SHP77 treated with DMSO at 0.1 percent for 48 hours (cell line): ENCODE results near the gene TMEM223.
"Not testable (repeated sequence)": the region's sequence is repeated elsewhere in the genome, so short reads cannot be mapped to it uniquely, and the experiment has no call there.

Experiments
- DNase-seq: peaks from one replicate; lab custom pipeline; 2025; lab: John Stamatoyannopoulos, UW

Gene TMEM223, protein sequence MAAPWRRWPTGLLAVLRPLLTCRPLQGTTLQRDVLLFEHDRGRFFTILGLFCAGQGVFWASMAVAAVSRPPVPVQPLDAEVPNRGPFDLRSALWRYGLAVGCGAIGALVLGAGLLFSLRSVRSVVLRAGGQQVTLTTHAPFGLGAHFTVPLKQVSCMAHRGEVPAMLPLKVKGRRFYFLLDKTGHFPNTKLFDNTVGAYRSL

DNA sequence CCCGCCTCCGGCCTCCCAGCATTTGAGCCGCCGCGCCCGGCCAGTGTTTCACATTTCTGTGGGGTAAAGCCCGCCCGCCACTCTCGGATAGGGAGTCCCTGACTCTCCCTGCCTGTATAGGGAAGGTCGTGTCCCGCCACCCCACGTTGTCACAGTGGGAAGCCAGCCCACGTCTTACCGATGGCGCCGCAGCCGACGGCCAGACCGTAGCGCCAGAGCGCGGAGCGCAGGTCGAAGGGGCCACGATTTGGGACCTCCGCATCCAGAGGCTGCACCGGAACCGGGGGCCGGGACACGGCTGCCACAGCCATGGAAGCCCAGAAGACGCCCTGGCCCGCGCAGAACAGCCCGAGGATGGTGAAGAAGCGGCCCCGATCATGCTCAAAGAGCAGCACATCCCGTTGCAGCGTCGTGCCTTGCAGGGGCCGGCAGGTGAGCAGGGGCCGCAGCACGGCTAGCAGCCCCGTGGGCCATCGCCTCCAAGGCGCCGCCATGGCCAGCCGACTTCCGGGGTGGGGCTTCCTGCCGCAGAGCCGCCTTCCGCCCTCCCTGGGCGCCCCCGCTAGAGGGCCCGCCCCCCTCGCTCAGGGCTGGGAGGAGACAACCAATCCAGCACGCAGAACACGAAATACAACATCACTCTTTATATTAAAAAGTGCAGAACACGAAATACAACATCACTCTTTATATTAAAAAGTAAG lies at the start of gene TMEM223:
TMEM223 (minus strand) TSS at position 506 of the 701 bp plus-strand sequence; CDS start at position 494, 12 bp downstream.
- peak; percentile 18 for DNase-seq

DNA sequence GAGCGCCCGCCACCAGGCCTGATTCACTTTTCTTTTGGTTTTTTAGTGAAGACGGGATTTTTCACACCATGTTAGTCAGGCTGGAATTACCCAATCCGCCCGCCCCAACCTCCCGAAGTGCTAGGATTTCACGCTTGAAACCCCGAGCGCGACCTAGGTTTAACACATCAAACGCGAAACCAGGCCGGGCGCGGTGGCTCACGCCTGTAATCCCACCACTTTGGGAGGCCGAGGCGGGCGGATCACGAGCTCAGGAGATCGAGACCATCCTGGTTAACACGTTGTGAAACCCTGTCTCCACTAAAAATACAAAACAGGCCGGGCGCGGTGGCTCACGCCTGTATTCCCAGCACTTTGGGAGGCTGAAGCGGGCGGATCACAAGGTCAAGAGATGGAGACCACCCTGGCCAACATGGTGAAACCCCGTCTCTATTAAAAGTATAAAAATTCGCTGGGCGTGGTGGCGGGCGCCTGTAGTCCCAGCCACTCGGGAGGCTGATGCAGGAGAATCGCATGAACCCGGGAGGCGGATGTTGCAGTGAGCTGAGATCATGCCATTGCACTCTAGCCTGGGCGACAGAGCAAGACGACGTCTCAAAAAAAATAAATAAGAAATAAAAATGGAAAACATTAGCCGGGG lies 49.0 kb upstream of the TMEM223 start:
- not testable (repeated sequence) for DNase-seq

GRCh38 chr11:62839050-62839945 lies 47.5 kb upstream of the TMEM223 start, which contains the start of gene WDR74:
TSS of gene WDR74 (minus strand) at chr11:62839590. CDS start at chr11:62839570, 20 bp downstream.
- peak; percentile 66 for DNase-seq

DNA sequence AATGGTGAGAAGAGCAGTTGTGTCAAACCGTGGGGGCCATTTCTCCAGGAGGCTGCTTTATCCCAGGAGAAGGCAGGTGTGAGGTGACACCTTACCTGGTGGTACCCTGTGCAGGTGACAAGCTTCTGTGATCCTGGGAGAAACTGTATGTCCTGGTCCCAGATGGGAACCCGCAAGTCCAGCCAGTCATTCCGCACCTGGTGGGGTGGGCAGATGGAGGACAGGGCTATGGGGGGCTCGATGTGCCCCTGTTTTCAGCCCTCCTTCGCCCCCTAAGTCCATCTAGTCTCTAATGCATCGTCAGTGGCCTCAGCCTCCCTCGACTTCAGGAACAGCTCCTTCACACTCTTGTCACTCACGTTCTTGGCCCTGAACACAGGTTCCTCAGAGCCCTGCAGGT lies 43.5 kb upstream of the TMEM223 start:
- DNase-seq: no peak

DNA sequence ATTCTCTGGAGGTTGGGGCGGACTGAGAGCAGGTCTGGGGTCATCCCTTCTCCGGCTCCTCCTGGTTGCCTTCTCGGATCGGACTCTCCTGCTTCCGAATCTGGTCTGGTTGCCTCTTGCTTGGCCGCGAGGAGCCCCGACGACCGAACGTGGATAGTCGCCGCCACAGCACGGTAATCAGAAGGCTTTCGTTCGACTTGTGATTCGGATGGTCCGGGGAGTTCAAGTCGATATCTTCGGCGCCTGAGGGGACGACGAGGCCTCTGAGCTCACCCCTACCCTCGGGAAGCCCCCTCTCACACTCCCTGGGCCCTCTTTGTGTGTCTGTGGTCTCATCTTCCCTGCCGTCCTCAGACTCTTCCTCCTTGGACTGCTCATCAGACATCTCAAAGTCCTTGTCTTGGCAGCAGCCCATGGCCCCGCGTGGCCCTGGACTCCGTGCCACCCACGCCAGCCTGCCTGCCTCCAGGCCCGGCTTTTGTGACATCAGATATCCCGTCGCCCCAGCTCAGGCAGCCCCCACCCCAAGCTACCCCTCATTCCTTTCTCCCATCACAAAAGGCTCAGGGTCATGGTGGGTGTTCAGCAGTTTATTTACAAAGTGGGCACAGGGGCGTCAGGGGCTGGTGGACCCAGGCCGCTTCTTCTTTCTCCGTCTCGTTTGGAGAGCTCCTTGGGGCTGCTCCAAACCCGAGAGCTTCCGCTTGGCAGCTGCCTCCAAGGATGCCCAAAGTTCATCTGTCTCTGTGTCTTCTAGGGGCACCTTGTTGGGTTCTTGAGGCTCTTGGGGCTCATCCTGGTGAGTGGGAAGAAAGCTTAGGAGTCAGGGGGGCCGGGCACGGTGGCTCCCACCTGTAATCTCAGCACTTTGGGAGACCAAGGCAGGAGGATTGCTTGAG lies 40.8 kb upstream of the TMEM223 start, which contains the start of gene TEX54:
TEX54 (minus strand) TSS at position 506 of the 899 bp plus-strand sequence.
- no peak for DNase-seq

DNA sequence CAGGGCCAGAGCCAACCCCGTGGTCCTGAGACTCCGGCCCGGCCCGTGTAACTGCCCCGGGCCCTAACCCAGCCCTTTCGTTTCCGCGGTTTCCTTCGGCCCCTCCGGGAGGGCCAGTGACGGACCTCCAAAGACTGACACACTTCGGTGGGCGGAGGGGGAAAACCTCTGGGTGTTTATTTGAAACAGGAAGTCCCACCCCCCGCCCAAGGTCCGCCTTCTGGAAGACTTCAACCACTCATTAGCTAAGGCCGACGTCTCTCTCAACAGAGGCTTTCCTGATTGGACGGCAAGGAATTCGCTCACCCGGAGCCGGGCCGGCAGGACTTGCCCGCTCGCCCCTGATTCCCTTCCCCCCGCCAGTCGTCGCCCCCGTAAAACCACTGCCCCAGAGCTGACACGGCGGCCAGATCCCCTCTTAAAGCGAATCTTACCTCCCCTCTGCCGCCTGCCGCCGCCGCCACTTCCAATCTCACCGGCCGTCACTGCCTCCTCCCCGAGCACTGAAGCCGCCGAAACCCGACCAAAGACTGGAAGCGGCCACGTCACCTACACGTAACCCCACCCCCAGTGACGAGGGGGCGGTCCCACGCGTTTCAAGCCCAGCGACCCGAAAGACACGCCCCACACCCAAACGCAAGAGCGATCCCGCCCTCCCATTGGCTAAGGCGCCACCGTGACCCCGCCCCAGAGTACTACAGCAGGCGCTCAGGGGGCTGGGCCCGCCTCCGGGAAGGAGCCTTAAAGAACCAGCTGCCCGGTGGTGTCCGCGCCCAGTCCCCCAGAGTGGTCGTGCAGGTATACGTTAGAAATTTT lies 39.9 kb upstream of the TMEM223 start, which contains the start of gene STX5:
STX5 (minus strand) TSS at position 532 of the 816 bp plus-strand sequence. CDS start 808 bp downstream, outside the sequence.
- peak; percentile 94 for DNase-seq

- DNase-seq: no peak
These were observed 39.2 kb upstream of the TMEM223 start for GRCh38 chr11:62830904-62831519.

GRCh38 chr11:62828130-62828529 lies 36.3 kb upstream of the TMEM223 start:
- DNase-seq: not testable (repeated sequence)

DNA sequence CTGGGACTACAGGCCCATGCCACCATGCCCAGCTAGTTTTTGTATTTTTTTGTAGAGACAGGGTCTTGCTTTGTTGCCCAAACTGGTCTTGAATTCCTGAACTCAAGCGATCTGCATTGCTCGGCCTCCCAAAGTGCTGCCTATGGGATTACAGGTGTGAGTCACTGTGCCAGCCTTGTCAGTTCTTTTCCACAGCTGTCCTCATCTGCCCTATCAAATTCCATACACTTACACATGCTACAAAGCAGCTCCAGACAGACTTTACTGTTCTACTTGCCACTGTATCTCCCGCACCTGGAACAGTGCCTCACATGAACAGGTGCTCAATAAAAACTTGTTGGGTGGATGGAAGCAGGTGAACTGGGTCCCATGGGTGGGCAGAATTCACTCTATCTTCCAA lies 31.9 kb upstream of the TMEM223 start:
- no peak for DNase-seq

GRCh38 chr11:62817129-62817528 lies 25.3 kb upstream of the TMEM223 start:
- DNase-seq: no peak

DNA sequence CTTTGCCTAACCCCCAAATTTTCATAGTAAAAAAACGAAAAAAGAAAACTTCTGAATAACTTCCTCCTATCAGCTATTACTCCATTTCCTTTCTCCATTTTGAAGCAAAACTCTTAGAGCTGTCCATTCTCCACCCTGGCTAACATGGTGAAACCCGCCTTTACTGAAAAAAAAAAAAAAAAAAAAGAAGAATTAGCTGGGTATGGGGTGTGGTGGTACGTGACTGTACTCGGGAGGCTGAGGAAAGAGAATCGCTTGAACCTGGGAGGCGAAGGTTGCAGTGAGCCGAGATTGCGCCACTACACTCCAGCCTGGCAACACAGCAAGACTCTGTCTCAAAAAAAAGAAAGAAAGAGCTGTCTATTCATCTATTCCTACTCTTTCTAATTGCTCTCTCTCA lies 24.8 kb upstream of the TMEM223 start:
- no peak for DNase-seq

DNA sequence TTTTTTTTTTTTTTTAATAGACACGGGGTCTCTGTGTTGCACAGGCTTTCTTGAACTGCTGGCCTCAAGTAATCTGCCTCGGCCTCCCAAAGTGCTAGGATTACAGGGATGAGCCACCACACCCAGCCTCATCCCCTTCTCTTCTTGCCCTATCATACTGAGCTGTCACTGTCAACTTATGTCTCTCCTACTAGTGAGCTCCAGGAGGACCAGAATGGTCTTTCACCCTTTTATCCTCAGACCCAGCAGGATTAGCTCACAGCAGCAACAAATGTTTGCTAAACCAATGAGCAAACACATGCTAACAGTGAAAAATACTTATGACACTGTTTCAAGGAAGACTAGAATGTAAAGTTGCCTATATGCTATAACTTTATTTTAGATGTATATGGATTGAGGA lies 19.9 kb upstream of the TMEM223 start:
- DNase-seq: no peak

GRCh38 chr11:62810748-62811147 lies 18.9 kb upstream of the TMEM223 start:
- DNase-seq: no peak

GRCh38 chr11:62806611-62807121 lies 14.9 kb upstream of the TMEM223 start:
- peak; percentile 5 for DNase-seq

GRCh38 chr11:62805961-62806441 lies 14.2 kb upstream of the TMEM223 start:
- no peak for DNase-seq

GRCh38 chr11:62805076-62805892 lies 13.5 kb upstream of the TMEM223 start, which contains the start of gene NXF1:
TSS of gene NXF1 (minus strand) at chr11:62805440. CDS start at chr11:62805356, 84 bp downstream.
- DNase-seq: peak; percentile 77

DNA sequence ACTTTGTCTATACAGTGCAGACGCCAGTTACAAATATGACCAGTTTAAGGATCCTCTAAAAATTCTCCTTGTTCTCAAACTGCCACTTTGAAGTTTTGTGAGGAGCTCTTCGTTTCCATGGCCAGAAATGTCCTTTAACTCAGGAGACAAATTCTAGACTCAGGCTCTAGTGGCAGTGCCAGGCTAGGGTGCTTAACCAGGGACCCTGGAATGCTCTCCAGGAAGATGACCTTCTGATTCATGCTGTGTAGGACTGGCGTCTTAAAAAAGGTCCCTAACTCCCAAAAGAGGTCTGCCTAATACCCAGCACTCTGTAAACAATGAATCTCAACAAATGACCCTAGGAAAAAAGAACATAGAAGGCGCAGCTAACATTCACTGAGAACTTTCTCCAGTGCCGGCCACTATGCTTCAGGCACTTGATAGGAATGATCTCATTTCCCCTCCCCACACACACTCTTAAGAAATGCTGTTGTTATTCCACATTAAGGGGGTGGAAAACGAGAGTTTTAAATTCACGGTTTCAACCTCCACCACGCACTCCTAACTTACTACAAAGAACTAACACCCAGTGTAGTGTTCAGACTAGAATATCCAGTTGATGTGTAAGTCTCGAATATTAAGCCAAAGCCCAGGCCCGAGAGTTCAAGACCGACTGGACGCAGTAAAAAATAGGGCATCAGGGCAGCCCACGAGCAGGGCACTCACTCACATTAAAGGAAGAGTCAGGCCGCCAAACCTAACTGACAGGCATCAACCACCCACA lies 12.7 kb upstream of the TMEM223 start:
- no peak for DNase-seq
